COLO829 (cell line): ENCODE results near the gene DHRS4L2.
"Not testable (repeated sequence)": the region's sequence is repeated elsewhere in the genome, so short reads cannot be mapped to it uniquely, and the experiment has no call there.

Source experiments
- DNase-seq: peaks from one replicate; pipeline ENCODE4 v3.0.0; 2012; ENCODE audit warnings: low spot score

The DHRS4L2 gene

DNA sequence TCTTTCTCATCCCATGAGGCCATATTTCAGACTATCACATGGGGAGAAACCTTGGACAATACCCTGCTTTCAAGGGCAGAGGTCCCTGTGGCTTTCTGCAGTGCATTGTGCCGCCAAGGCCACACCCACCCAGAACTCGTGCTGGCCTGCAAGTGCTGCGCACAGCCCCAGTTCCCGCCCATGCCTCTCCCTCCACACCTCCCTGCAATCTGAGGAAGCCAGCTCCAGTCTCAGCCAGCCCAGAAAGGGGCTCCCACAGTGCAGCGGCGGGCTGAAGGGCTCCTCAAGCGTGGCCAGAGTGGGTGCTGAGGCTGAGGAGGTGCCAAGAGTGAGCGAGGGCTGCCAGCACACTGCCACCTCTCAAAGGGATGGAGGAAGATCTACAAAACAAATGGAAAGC lies 15.6 kb upstream of the DHRS4L2 start:
- DNase-seq: not testable (repeated sequence)

GRCh38 chr14:23974041-23974440 lies 14.7 kb upstream of the DHRS4L2 start:
- not testable (repeated sequence) for DNase-seq

- not testable (repeated sequence) for DNase-seq
Measured at GRCh38 chr14:23977208-23977607, 11.5 kb upstream of the DHRS4L2 start.

GRCh38 chr14:23981951-23982813 lies 6.5 kb upstream of the DHRS4L2 start:
- DNase-seq: not testable (repeated sequence)

DNA sequence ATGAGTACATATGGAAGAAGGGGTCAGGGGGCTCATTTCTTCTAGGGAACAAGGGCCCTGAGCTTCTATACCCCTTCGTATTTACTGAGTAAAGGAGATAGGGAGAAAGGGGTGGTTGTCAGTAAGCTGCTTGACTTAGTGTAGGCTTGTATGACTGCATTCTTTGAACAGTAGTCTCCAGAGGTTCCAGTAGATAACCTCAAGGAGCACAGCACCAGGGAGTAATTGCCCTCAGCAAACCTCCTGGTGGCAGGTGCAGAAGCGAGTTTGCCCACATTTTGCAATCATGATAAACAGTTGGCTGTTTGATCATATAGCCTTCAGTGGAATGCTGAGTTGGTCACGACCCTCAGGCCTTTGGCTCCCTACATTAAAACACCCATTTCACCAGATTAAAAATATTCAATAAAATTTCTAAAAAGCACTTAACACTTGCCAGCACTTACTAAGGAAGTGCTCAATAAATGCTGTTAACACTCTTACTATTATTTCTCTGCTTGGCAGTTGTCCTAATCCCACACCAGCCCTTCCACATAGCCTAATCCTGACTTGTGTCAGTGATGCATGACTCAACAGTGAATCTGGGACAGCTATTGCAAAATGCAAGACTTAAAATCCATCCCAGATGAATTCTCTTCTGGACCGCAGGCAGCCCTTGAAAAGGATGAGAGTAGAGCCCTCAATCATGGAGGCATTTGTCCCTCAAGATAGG lies 3.7 kb upstream of the DHRS4L2 start:
- no peak for DNase-seq

DNA sequence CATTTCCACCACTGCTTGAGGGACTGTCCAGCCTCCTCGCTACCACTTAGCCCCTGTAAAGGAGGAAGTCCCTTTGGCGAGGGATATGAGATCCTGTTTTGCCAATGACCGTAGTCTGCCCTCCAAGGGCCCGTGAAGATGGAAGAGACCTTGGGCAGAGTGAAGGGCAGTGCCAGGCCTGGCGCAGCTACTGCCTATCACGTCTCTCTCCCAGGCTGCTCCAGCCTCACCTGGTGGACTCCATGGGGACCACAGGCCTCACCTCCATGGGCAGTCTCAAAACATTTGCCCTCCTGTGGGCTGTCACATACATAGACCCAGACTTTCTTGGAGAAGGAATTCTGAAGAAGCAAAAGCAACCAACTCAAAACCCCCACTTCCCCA lies 514 bp upstream of the DHRS4L2 start:
- not testable (repeated sequence) for DNase-seq

GRCh38 chr14:23989734-23990445 lies 1.2 kb downstream of the DHRS4L2 start:
- DNase-seq: not testable (repeated sequence)

GRCh38 chr14:23990961-23991360 lies 2.2 kb downstream of the DHRS4L2 start:
- not testable (repeated sequence) for DNase-seq

GRCh38 chr14:23993042-23993441 lies 4.3 kb downstream of the DHRS4L2 start:
- not testable (repeated sequence) for DNase-seq

DNA sequence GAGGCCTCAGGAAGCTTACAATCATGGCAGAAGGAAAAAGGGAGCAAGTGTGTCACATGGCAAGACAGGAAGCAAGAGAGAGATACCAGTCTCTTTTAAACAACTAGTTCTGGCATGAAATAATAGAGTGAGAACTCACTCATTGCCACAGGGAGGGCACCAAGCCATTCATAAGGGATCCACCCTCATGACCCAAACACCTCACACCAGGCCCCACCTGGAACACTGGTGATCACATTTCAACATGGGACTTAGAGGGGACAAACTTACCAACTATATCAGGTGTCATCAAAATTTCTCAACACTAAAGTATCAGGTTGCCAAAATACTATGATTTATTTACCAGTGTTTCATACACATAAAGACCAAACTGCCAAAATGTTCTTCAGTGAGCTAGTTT lies 7.3 kb downstream of the DHRS4L2 start:
- DNase-seq: not testable (repeated sequence)

DNA sequence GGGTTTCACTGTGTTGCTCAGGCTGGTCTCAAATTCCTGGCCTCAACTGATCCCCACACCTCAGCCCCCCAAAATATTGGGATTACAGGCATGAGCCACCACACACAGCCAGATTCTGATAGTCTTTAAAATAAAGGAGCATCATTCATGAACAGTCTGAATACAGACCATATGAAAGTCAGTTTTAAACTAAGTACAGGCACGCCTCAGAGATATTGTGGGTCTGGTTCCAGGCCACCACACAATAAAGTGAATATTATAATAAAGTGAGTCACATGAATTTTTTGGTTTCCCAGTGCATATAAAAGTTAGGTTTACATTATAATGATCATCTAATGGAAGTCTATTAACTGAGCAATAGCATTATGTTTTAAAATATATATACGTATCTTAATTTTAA lies 8.1 kb downstream of the DHRS4L2 start:
- not testable (repeated sequence) for DNase-seq

DNA sequence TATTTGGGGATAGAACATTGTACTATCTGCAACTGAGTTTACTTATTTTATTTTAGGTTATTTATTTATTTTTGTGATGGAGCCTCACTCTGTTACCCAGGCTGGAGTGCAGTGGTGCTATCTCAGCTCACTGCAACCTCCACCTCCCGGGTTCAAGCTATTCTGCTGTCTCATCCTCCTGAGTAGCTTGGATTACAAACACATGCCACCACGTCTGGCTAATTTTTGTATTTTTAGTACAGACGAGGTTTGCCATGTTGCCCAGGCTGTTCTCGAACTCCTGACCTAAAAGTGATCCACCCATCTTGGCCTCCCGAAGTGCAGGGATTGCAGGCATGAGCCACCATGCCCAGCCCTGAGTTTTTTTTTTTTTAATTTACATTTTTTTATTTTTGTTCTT lies 10.9 kb downstream of the DHRS4L2 start:
- not testable (repeated sequence) for DNase-seq

DNA sequence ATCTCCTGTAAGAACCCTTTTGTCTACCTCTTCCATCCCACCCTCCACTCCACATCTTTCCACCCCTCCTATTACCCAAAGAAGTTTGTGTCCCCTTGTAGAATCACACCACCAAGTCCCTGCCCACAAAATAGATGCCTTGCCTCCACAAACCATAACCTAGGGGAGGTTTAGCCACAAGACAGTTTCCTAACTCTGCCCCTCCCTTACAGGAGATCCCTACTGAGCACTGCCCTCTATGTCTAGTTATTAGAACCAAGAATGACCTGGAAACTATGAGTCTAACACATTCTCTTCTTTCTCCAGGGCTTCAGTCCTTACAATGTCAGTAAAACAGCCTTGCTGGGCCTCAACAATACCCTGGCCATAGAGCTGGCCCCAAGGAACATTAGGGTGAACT lies 12.3 kb downstream of the DHRS4L2 start:
- DNase-seq: not testable (repeated sequence)

DNA sequence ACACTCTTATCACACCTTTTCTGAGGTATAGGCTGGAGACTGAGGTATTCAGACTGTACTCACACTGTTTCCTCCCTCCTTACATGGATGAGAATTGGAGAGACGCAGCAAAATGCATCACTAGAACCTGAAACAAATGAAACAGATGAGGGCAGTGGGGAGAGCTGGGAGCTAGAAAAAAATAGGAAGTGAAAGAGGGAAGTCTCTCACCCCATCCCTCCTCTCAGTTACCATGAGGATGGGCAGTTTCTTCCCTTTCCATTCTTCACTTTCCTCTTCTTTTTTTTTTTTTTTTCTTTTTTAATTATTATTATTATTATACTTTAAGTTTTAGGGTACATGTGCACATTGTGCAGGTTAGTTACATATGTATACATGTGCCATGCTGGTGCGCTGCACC lies 12.9 kb downstream of the DHRS4L2 start:
- DNase-seq: not testable (repeated sequence)

DNA sequence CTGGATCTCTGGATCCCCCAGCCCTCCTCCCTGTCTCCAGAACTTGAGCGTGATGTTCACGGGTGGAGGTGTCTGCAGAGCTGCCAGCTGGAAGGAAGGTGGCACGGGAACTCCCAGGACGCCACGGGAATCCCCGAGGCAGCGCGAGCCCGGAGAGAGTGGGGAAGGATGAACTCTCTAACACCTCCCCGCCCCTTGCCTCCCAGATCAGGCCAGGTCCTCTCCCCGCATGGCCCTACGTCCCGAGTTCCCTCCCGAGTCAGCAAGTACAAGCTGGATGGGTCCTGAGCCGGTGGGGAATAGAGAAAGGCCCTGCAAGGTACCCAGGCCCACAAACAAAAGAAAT lies 17.7 kb downstream of the DHRS4L2 start:
- not testable (repeated sequence) for DNase-seq

GRCh38 chr14:24006817-24007652 lies 18.3 kb downstream of the DHRS4L2 start:
- not testable (repeated sequence) for DNase-seq

- no peak for DNase-seq
Measured at GRCh38 chr14:24011051-24011450, 22.3 kb downstream of the DHRS4L2 start.

DNA sequence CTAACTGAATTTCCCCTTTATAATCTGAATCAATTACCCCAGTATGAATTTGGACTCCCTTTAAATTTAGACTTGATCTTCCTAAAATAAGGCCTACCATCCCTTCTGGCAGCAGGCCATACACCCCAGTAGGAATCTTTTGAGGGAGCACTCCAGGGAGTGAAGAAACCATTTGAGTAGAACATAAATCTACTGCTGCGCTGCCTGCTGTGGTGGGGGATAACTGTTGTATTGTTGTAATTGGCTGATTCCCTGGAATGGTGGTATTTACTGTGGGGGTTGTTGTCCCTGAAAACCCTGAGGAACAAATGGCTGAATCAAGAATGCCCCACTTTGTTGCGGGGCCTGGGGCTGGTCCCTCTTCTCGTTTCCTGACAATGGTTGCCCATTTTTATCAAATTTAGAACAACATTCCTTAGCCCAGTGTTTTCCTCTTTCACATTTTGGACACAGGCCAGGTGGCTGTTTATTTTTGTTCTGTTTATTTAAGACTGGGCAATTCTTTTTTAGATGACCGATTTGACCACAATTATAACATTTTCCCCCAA lies 24.1 kb downstream of the DHRS4L2 start:
- not testable (repeated sequence) for DNase-seq

DNA sequence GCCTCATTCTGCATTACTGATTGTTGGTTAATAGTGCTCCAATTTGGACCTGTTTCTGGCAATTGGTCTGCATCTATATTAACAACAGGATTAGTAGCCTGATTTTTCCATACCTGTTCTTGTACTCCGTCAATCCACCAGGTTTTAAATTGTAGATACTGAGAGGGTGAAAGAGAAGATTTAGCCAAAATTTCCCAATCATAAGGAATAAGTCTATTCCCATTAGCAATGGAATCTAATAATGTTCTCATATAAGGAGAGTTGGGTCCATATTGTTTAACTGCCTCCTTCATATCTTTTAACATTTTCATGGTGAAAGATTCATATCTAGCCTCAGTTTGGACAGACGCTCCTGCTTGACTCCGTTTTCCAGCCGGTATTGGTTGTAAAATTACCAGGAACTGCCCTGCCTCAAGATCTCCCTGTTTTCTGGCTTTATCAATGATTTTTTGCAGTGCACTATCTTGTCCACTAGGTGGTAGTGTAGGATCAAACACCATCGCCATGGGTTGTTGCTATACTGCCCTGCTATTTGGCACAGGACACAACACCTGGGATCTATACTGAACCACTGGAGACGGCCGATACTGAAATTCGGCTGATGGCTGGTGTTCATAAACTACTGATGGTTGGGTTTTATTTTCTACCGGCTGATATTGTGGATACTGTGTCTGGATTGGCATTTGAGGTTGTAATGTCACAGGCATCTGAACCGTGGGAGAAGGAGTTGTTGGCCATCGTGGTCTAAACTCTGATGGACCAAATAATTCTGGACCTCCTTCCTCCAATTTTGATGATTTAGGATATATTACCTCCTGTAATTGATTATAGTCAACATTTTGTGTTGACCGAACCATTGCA lies 25.2 kb downstream of the DHRS4L2 start:
- peak; percentile 69 for DNase-seq

DNA sequence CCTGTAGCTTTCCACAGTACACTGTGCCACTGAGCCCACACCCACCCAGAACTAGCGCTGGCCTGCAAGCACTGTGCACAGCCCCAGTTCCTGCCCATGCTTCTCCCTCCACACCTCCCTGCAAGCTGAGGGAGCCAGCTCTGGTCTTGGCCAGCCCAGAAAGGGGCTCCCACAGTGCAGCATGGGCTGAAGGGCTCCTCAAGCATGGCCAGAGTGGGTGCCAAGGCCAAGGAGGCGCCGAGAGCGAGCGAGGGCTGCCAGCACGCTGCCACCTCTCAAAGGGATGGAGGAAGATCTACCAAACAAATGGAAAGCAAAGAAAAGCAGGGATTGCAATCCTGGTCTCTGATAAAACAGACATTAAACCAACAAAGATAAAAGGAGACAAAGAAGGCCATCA lies 27.0 kb downstream of the DHRS4L2 start:
- not testable (repeated sequence) for DNase-seq
